NOMO-1 treated with DMSO at 0.1 percent for 48 hours (cell line): Measurements from ENCODE around the gene MYL6B.

Experiments
- DNase-seq: peaks from one replicate; lab custom pipeline; 2025; ENCODE audit not compliant: unreplicated experiment; lab: John Stamatoyannopoulos, UW

The MYL6B gene

GRCh38 chr12:56204275-56204674 is 51.9 kb downstream of the MYL6B start:
- DNase-seq: no peak

- peak; percentile 30 for DNase-seq
Measured at GRCh38 chr12:56205445-56205844, 53.1 kb downstream of the MYL6B start.

- peak; percentile 42 for DNase-seq
Measured at GRCh38 chr12:56206452-56207166, 54.2 kb downstream of the MYL6B start.
